Measurements from ENCODE around the gene CPTP.

The CPTP gene

GRCh38 chr1:1371746-1372711 is 47.4 kb downstream of the CPTP start:
- H3K27ac ChIP-seq = peak overlapping the region in 1 of 2 donors; percentile 33
- peak overlapping the region; percentile 36 for H3K4me3 ChIP-seq
- no peak for DNase-seq (ENCODE audit: low spot score)
- peak; percentile 92 for TF ChIP-seq CTCF (IDR thresholded peaks at IDR 0.05)

GRCh38 chr1:1373051-1373814 is 48.6 kb downstream of the CPTP start:
- H3K27ac ChIP-seq = no peak overlapping the region
- no peak for TF ChIP-seq CTCF (IDR thresholded peaks at IDR 0.05)
- no peak overlapping the region for H3K4me3 ChIP-seq
- DNase-seq (ENCODE audit: low spot score) = no peak

- no peak for DNase-seq (ENCODE audit: low spot score)
- no peak for TF ChIP-seq CTCF (IDR thresholded peaks at IDR 0.05)
- Histone ChIP-seq H3K4me3 (peak overlapping the region; percentile 100), H3K27ac (peak overlapping the region; percentile 85 to 97)
Measured at GRCh38 chr1:1373815-1374588, 49.4 kb downstream of the CPTP start.

- Histone ChIP-seq H3K4me3 (peak overlapping the region; percentile 100), H3K27ac (peak overlapping the region; percentile 85 to 97)
- DNase-seq (ENCODE audit: low spot score) = no peak
- TF ChIP-seq CTCF (IDR thresholded peaks at IDR 0.05) = no peak
Measured at GRCh38 chr1:1374589-1374928, 50.0 kb downstream of the CPTP start.

- peak; percentile 100 for DNase-seq (ENCODE audit: low spot score)
- Histone ChIP-seq H3K4me3 (peak within 1 kb of the TSS; percentile 100), H3K27ac (peak within 1 kb of the TSS; percentile 85 to 97)
- no peak for TF ChIP-seq CTCF (IDR thresholded peaks at IDR 0.05)
Measured at GRCh38 chr1:1374929-1375662, 50.5 kb downstream of the CPTP start, which contains the start of gene AURKAIP1. AURKAIP1 (minus strand) TSS chr1:1375207; CDS start chr1:1374756, 451 bp downstream.

GRCh38 chr1:1376551-1377226 is 52.1 kb downstream of the CPTP start:
- no peak for DNase-seq (ENCODE audit: low spot score)
- no peak for TF ChIP-seq CTCF (IDR thresholded peaks at IDR 0.05)
- Histone ChIP-seq H3K4me3 (no peak overlapping the region), H3K27ac (no peak overlapping the region)
